Hematopoietic multipotent progenitor cell treated with erythropoietin and hydrocortisone succinate and interleukin-3 and kit ligand, for 17 days (in vitro differentiated cells): ENCODE results near the gene SMLR1.

Experiments used
- DNase-seq: peaks from one replicate; pipeline ENCODE4 v3.0.0-alpha.2; 2015; ENCODE audit warnings: low spot score

The SMLR1 gene

GRCh38 chr6:130852844-130853554 is 25.8 kb downstream of the SMLR1 start:
- no peak for DNase-seq

- DNase-seq = no peak
These were observed 26.5 kb downstream of the SMLR1 start for GRCh38 chr6:130853555-130854183.

- DNase-seq = no peak
These were observed 30.8 kb downstream of the SMLR1 start for GRCh38 chr6:130858054-130858453.

GRCh38 chr6:130858498-130859160 is 31.4 kb downstream of the SMLR1 start:
- DNase-seq = no peak

GRCh38 chr6:130859161-130859867 is 32.1 kb downstream of the SMLR1 start:
- no peak for DNase-seq

- DNase-seq = no peak
These were observed 35.2 kb downstream of the SMLR1 start for GRCh38 chr6:130862370-130862769.

- no peak for DNase-seq
These were observed 36.4 kb downstream of the SMLR1 start for GRCh38 chr6:130863415-130864230.

- DNase-seq = no peak
These were observed 37.1 kb downstream of the SMLR1 start for GRCh38 chr6:130864344-130864743.

GRCh38 chr6:130865793-130866192 is 38.6 kb downstream of the SMLR1 start:
- DNase-seq = no peak

- DNase-seq = no peak
These were observed 42.5 kb downstream of the SMLR1 start for GRCh38 chr6:130869681-130870080.

- DNase-seq = no peak
These were observed 43.1 kb downstream of the SMLR1 start for GRCh38 chr6:130870179-130870880.

- peak; percentile 54 for DNase-seq
These were observed 45.3 kb downstream of the SMLR1 start for GRCh38 chr6:130872250-130873095.

- DNase-seq = no peak
These were observed 46.5 kb downstream of the SMLR1 start for GRCh38 chr6:130873746-130874145.

- DNase-seq = no peak
These were observed 52.6 kb downstream of the SMLR1 start for GRCh38 chr6:130879826-130880225.

- DNase-seq = no peak
These were observed 55.2 kb downstream of the SMLR1 start for GRCh38 chr6:130882370-130882769.

GRCh38 chr6:130885392-130886192 is 58.4 kb downstream of the SMLR1 start:
- peak; percentile 73 for DNase-seq
